Fibroblast of mammary gland (primary cell): ENCODE measurements around the gene NUP50.

ENCODE experiments used
- DNase-seq: peaks from one replicate; pipeline ENCODE4 v3.0.0-alpha.2; 2010; ENCODE audit warnings: low read depth
- H3K4me3 ChIP-seq: 2 replicates; pipeline ENCODE4 v1.5.1; 2011; ENCODE audit warnings: low read depth, mild to moderate bottlenecking, low read length, moderate library complexity; ENCODE audit not compliant: control insufficient read depth
- TF ChIP-seq, protein P1 (sequence below): conservative IDR thresholded peaks from 2 replicates; pipeline ENCODE4 v1.5.1; 2011; ENCODE audit warnings: low read depth, low read length, inconsistent platforms; ENCODE audit not compliant: control insufficient read depth, insufficient read depth

NUP50 gene

DNA sequence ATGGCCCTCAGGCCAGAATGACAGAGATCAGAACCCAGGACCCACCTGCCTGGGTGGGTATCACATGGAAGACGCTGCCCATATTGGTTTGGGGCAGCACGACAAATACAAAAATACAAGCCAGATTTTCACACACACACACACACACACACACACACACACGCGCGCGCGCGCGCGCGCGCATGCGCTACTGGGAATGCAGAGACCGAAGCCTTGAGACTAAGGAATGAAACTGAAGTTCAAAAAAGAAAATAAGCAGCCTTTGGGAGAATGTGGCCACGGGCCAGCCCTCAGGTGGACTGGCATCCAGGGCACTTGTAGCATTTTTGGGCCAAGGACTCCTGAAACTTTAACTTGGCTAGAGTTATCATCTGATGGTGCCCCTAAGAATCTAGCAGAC is 21.3 kb upstream of the NUP50 start:
- TF ChIP-seq, protein P1, sequence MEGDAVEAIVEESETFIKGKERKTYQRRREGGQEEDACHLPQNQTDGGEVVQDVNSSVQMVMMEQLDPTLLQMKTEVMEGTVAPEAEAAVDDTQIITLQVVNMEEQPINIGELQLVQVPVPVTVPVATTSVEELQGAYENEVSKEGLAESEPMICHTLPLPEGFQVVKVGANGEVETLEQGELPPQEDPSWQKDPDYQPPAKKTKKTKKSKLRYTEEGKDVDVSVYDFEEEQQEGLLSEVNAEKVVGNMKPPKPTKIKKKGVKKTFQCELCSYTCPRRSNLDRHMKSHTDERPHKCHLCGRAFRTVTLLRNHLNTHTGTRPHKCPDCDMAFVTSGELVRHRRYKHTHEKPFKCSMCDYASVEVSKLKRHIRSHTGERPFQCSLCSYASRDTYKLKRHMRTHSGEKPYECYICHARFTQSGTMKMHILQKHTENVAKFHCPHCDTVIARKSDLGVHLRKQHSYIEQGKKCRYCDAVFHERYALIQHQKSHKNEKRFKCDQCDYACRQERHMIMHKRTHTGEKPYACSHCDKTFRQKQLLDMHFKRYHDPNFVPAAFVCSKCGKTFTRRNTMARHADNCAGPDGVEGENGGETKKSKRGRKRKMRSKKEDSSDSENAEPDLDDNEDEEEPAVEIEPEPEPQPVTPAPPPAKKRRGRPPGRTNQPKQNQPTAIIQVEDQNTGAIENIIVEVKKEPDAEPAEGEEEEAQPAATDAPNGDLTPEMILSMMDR, result no peak
- DNase-seq, result no peak

GRCh38 chr22:45144916-45145315 is 18.8 kb upstream of the NUP50 start:
- DNase-seq, result no peak
- no peak overlapping the region for H3K4me3 ChIP-seq
- TF ChIP-seq, protein P1, result no peak

More for the DNA sequence above, 21.3 kb upstream of the NUP50 start:
- H3K4me3 ChIP-seq, result no peak overlapping the region

GRCh38 chr22:45149671-45150070 is 14.1 kb upstream of the NUP50 start:
- peak; percentile 51 for DNase-seq
- TF ChIP-seq, protein P1, result no peak
- no peak overlapping the region for H3K4me3 ChIP-seq

GRCh38 chr22:45150139-45150538 is 13.6 kb upstream of the NUP50 start:
- TF ChIP-seq, protein P1, result no peak
- DNase-seq, result peak; percentile 46
- no peak overlapping the region for H3K4me3 ChIP-seq

- TF ChIP-seq, protein P1, result no peak
- H3K4me3 ChIP-seq, result no peak overlapping the region
- DNase-seq, result no peak
Observed at GRCh38 chr22:45151503-45151902, 12.2 kb upstream of the NUP50 start.

DNA sequence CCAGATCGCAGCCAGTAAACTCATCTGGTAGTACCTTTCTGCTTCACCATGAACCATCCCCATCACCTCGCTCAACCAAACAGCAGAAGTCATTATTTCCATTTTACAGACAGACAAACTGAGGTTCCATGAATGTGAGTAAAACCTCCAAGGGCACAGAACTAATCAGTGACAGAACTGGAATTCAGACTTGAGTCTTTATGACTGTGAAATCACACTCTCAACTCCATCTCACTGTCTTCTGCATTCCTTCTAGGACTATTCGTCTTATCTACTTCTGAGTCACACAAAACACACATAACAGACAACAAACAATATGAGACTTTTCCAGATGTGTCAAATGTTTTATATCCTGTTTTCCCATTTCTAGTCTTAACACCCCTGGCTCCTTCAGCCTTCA is 9.3 kb upstream of the NUP50 start:
- TF ChIP-seq, protein P1, result no peak
- H3K4me3 ChIP-seq, result no peak overlapping the region
- peak; percentile 72 for DNase-seq
